Spleen (tissue), 7 donors: ENCODE results near the gene HRG.

Source experiments
- CTCF ChIP-seq, 11 experiments: fragments of 200-600 bp in 7 of 11; fragments of 450-650 bp in 4 of 11; sonication (generic) in 4 of 11; IDR thresholded peaks in 8 of 11; conservative IDR thresholded peaks in 3 of 11; 1 replicate in 7 of 11; 2 replicates in 4 of 11; pipeline versions ENCODE4 v1.4.0 to v1.8.0; 2016 to 2021; ENCODE audit warnings: antibody characterized with exemption in 11 of 11, inconsistent platforms in 4 of 11, mild to moderate bottlenecking in 1 of 11
- POLR2AphosphoS5 ChIP-seq, 3 donors: sonication (generic); formaldehyde crosslinking; IDR thresholded peaks; one replicate each; pipeline ENCODE4 v1.5.1; 2017; ENCODE audit warnings: antibody characterized with exemption in 3 of 3
- donor health status: DM: no; HTN: no; CAD: no; lungs with moderate emphysema.
- donor health status: DM: no; HTN: no; CAD: no.
- donor health status: DM: no; HTN: no; CAD: no.

- TF ChIP-seq POLR2AphosphoS5 (IDR thresholded peaks at IDR 0.05) (no peak), CTCF (IDR thresholded peaks at IDR 0.05 in 8 of 11, conservative IDR thresholded peaks at IDR 0.05 in 3 of 11) (no peak)
These were observed 28.6 kb downstream of the HRG start for GRCh38 chr3:186694288-186695032.
